HG03457 (cell line): ENCODE results near the gene PPP1R9A.

ENCODE experiments used
- ATAC-seq: cut with Tn5 transposase; IDR thresholded peaks from one replicate; pipeline ENCODE4 v1.9.1; 2021; ENCODE audit warnings: moderate number of reproducible peaks; ENCODE audit not compliant: unreplicated experiment

Gene PPP1R9A

DNA sequence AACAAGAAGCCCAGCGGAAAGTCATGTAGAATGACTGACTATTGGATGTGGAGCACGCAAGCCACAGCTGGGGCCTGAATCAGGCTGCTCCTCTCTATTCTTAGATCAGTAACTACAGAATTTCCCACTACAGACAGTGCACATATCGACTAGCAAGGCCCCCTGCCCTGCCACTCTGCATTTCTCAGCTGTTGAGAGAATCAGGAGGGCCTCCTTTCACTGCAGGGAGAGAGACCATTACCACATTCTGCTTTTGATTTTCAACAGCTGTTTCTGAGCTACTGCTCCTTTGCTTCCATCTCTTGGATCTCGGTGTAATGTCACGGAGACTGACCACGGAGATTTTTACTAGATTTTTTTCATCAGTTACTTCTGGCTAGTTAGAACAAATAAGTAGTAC is 343.2 kb downstream of the PPP1R9A start:
- no peak for ATAC-seq

DNA sequence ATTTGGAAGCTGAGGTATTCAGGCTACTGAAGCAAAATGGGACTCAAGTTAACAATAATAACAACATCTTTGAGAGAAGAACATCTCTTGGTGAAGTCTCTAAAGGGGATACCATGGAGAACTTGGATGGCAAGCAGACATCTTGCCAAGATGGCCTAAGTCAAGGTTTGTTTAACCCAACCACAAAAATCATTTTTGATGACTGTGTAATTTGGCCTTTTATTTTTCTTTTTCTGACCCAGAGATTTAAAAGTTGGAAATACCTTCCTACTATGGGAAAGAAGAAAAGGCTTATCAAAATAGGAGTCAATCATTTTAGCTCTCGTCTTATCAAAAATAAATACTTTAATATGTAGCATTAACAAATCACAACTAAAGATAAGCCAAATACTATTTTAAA is 344.6 kb downstream of the PPP1R9A start:
- no peak for ATAC-seq

DNA sequence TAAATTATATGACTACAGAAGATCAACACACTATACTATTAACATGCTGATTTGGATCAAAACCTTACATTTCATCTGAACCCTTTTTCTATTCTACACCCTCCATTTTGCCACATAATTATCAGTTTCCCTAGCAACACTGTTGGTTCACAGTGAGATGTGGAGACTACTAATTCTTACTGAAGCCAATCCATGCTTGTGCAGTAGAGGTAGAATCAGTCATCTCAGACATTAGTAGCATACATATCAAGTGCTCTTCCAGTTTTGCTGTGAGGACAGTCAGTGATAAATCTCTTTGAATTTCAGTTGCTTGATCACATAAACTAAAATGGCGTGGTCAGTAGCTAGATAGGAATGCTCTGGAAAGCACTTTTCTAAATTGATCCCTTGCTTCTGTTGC is 346.6 kb downstream of the PPP1R9A start:
- no peak for ATAC-seq

DNA sequence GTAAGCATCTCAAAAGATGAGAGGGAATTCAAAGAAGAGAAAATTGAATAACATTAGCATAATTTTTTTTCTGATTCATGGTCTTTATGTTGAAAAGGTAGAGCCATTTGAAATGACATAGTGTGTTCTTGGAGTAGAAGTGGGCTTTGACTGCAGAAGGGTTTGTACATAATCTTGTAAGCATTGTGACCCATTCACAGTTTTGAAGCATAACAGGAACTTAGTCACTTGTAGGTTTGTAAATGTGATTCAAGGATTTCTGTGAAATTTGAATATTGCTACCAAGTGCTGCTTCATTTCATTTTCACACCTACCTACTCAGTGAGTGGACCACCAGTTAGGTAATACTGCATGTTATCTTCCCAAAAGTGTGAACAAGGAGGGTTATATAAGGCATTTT is 348.3 kb downstream of the PPP1R9A start:
- no peak for ATAC-seq

DNA sequence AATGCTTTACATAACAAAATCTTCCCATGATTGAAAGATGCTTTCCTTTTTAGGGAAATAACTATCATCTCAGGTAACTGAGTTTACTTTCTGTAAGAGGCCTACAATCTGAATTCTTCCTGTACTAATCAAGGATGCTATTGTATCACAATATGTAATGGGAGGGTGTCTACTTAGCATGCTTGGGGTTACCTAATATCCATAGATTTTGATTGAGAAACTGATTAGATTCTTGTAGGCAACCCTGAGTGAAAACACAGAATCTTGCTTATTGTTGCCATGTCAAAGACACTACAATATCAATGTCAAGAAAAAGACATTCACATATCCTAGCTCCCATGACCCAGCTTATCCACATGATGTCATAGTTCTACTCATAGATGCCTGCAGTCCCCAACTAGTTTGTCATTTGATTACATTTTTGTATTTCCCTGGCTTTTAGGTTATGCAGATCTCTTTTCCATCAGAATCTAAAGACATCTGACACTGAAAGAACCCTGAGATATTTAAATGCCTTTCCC is 354.6 kb downstream of the PPP1R9A start:
- ATAC-seq: no peak

DNA sequence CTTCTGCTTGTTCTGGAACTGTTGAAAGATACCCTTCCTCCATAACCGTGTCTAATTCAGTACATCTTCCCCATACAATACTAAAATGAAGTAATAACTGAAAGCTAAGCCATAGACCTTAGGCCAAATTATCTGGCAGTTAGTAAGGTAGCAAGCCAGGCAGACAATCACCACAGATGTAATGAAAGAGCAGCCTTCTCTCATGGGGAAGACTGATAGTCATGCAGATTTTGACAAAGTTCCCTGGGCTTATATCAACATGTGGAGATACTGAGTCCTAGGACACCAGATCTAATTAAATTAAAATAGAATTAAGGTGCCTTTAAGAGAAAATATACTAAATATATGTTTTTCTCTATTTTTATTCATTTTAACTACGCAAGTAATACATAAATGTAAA is 355.5 kb downstream of the PPP1R9A start:
- no peak for ATAC-seq

DNA sequence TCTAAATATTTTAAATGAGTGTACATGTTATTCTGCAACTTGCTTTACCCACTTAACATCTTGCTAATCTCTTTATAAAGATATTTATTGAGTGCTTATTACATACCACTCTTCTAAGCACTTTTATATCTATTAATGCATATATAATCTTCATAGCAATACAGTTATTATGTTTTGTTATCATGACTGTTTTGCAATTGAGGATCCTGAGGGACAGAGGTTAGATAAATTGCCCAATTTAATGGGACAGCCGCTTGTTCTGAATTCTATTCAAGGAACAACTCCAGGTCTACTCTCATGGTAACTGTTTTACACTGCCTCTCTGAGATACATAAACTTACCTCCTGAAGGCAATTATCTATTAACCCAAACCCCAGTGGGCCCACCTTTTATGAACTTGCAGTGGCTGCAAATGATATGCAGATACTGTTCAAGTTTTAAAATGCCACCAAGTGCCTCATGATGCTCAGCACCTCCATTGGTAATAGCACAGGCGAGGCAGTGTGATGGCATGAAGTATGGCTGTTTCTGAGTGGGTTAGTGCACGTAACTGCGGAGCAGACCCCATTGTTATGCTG is 356.5 kb downstream of the PPP1R9A start:
- ATAC-seq: no peak

DNA sequence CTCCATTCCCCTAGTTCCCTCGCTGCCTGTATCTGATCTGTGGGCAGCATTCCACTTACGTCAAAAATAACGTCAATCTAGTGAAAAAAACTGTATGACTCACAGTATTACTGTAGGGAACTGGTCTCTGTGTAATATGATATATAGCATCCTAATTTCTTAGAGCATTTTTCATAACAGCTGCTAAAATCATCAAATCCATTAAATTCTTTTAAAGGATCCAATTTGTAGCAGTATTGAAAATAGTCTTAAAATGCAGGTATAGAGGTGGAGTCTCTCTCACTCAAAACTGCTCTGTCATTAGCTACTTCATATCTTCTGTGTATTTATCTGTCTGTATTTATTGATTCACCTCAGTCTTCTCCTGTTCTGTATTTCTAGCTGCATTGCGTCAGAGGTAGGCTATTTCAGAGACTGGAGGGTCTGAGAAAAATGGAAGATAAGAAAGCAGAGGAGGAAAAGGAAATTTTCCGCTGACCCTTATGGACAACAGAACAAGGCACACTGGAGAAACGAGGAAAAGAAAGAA is 357.0 kb downstream of the PPP1R9A start:
- no peak for ATAC-seq

DNA sequence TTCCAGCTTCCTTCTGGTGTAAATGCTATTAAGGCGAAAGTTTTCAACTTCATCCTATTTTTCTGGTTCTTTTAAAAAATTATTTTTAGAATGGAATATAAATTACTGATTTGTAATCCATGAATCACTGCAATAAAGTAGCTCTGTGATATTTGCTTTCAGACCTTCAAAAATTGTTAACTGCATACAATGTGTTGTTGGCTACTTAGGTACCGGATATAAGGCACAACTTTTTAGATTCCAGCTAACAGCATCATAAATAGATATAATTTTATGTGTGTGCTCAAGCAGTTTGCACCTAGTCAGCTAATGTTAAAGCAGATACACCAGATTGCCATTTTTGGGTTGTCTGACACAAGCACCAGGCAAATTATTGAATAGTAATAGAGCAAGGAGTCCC is 358.2 kb downstream of the PPP1R9A start:
- ATAC-seq: no peak

DNA sequence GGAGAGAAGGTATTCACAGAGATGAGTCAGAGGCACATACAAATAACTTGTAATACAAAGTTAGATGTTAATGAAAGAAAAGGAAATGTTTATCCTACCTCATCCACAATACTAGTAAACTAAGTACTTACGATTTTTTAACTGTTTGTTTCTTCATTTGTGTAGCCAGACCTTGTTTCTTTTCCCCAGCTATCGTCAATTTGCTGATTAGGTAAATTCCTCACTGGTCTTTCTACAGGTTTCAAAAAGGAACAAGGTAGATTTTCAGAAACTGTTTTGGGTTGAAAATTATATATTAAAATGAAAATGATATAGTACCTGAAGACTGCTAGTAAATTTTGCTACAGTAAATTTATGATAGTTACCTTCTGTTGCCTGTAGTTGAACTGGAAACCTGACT is 360.4 kb downstream of the PPP1R9A start:
- no peak for ATAC-seq

DNA sequence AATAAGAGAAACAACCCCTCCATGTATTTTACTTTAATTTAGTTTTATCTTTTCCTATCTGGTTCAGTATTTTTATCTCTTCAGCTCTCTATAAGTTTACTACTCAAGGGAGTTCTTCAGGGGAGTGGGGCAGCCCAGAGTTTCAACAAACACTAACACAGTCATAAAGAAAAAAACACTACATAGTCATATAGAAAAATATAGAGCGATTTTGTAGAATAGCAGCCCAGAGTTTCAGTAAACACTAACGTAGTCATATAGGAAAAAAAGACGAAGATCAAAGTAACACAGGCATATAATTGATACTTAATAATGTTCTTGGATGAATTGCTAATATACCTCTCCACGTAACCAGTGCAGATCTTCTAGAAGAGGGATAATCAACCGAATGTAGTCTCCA is 362.2 kb downstream of the PPP1R9A start:
- ATAC-seq: no peak

DNA sequence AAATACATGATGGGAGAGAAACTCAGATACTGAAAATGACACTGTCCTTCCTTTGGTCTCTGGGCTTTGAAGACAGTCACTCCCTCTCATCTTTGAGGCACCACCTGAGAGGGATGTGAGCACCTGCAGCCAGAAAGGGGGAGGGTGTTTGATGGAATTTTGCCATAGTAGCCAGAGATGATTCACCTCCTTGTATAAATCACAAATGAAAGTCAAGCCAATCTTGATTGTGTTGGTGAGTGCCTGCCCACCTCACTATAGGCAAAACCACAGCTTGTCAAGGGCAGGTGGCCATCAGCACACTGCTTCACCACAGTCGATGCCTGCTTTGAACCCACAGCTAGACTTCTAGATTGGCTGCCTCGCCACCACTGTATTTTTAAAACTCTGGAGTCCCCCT is 368.7 kb downstream of the PPP1R9A start:
- ATAC-seq: no peak

DNA sequence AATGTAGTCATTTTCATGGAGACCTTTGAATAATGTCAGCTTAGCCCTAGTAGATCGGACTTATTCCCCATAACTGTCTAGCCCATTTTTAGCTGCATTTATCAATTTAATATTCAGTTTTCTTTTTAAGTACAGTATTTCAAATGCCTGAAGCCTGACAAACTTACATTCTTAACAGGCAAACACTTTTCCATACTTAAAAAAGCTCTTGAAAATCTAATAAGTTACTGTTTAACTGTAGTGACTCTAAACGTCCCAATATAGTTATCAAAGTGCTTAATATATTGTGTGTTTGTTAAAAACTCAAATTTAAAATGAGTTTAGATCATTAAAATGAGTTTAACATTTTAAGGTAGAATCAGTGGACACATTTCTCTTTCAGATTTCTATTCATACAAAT is 372.0 kb downstream of the PPP1R9A start:
- no peak for ATAC-seq

DNA sequence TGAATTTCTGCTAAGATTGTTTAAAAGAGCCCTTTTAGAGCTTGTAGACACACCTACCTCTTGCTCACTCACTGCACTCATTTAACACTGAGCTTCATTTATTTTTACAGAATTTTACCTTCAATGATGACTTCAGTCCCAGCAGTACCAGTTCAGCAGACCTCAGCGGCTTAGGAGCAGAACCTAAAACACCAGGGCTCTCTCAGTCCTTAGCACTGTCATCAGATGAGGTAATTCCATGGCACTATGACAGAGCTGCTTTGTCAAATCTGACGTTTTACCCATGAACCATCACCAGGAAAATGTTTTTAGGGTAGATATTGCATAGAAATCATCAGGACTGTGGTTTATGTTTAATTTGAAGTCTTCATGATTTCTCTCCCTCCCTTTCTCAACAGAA is 378.7 kb downstream of the PPP1R9A start:
- ATAC-seq: no peak

DNA sequence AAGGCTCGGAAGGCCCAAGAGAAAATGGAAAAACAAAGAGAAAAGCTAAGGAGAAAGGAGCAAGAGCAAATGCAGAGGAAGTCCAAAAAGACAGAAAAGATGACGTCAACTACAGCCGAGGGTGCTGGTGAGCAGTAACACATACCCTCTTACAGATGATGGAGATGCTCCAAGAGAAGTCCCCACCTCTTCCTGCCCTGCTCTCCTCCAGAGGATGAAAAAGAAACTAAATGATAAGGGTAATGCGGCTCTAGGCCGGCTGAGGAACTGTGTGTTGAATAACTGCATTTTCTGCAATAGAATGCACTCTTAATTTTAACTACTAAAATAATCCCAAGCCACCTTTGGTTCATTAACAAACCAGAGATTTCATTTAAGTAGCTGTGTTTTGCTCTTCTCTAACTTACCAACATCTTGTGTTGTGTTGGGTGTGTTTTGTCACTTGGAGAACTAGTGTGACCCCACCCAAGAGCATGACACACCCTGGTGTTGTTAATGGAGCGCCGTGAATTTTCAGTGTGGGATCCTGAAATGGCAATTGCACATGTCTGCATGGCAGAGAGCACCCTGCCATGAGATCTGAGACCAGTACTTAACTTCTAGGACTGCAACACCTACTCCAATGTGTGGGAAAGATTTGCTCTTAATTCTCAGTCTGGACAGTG is 382.9 kb downstream of the PPP1R9A start:
- ATAC-seq: no peak

DNA sequence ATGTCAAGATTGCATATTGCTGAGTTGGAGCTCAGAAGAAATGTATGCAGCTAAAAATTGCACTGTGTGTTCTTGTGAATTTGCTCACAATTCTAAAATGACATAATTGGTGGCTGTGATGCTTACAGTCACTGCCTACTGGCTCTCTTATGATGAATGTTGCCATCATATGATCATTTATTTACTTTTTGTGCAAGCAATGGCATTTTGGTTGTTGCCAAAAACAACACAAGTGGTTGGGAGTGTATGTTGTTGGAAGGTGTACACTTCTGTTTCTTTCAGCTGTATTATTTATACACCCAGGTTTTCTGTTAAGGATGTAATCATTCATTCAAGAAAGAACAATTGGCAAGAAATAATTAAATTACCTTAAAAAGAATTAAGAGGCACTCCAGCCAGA is 388.0 kb downstream of the PPP1R9A start:
- ATAC-seq: no peak

DNA sequence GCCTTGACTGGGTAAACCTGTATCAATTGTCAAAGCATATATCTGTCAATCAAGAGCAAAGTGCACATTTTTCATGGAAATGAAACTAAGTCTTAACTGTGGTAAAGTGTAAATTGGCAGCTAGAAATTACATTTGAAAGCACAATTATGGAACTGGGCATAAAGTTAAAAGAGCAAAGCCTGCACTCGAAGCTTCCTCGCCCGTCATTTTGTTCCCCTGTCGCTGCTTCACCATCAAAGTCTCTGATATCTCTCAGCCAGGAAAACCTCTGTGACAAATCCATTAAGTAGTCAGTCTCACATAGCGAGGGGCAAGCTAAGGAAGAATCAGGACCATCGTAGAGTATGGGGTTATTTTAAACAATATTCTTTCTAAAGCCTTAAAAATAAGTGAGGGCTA is 389.1 kb downstream of the PPP1R9A start:
- ATAC-seq: no peak

DNA sequence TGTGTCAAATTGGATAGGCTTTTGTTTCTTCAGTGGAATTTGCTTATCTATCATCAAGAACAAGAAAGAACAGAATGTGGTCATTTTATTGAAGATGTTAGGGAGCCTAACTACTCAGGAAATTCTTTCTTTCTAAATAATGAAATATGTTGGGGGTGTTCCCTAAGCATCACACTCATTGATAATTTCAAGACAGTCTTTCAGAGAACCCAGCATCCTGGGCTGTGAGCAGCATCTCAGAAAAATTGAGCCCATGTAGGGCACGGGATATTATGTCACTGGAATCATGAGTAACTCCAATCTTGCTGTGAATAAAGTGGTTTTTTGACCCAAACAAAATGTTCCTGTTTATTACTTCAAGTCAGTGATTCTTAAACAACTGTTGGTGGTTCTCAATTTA is 389.6 kb downstream of the PPP1R9A start:
- ATAC-seq: no peak

DNA sequence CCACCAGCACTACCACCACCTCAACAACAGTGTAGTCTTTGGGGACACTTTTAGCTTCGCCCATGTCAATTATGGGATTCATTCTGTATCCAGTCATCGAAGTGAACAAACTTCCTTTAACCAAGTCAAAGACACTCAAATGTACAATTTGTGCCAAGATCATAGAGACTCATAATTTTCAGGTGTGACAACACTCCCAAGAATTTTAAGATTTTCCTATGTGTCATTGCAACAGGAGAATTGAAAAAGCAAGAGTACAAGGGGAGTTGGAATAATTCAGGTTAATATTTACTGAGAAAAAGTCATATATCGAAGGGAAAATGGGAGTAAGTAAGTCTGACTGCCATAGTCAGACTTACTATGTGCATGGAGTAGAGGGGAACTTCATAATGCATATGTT is 390.7 kb downstream of the PPP1R9A start:
- ATAC-seq: no peak

DNA sequence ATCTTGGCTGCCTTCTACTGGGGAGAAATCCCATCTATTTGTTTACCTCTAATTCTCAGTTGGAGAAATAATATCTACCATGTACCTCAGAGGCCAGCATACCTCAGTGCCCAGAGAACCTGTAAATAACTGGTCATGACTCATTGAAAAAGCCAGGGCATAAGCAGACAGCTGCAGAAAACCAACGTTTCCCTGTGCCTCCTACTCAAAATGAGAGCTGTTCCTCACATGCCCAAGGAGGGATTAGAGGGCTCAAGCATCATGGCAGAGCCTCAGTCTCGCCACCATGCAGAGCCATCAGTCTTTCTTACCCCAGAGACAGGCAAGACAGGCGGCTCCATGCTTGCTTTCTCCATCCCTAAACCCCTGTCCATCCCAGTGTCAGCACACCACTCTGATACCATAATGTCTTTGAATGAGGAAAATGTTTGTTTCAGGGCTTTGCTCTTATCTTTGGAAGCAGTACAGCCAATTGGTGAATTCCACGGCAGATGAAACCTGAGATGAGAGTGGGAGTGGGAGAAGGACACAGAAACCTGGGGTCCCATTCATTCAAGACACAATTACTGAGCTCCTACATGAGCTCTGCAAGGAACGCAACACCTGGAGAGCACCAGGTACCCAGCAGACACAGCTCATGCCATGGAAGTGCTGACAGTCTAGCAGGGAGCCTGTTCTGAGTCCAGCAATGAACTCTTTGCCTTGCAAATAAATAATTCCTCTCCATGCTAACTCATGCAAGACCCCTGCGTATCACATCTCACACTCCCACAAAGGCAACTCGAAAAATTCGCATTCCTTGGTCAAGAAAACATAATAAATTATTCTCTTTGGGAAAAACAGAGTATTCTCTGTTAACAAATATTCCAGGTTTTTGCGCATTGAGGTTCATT is 395.9 kb downstream of the PPP1R9A start:
- no peak for ATAC-seq

DNA sequence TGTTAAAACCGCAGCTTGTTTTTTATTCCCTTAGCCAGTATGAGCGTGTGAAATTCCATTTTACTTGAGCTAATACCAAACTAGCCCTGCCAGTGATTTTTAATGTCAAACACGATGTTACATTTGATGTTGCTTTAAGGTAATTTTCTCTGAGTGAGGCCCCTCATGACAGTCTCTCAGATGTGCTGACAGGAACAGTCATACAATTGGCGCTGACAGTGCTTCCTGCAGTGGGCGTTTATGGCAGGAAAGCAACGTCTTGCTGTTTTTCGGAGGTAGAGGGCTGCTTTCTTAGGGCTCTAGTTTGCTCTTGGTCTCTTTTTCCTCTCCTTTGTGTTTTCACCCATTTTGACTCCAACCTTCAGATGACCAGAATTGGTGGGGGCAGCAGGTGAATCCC is 397.6 kb downstream of the PPP1R9A start:
- ATAC-seq: no peak

DNA sequence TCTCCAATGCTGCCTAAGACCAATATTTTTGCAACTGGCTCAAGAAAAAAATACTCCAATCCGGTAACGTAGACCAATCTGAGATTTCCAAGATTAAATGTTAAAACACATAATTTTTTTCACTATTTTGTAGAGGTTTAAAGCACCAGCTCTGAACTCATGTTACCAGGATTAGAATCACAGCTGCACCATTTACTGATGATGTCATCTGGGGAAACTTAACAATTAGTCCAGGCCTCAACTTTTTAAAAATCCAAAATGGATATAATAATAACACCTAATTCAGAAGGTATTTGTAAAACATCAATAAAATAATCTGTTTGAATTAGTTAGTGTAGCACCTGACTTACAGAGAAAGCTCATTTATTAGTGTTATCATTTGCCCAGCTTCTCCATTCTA is 402.6 kb downstream of the PPP1R9A start:
- no peak for ATAC-seq
